Spleen (tissue), 7 donors: ENCODE results near the gene RCSD1.
"Not testable (repeated sequence)": the region's sequence is repeated elsewhere in the genome, so short reads cannot be mapped to it uniquely, and the experiment has no call there.

Experiments used
- POLR2A ChIP-seq, 3 donors: fragments of 450-650 bp; IDR thresholded peaks; one replicate each; pipeline ENCODE4 v1.5.1; 2017; ENCODE audit warnings: antibody characterized with exemption in 3 of 3, mild to moderate bottlenecking in 1 of 3
- POLR2AphosphoS5 ChIP-seq, 3 donors: sonication (generic); formaldehyde crosslinking; IDR thresholded peaks; one replicate each; pipeline ENCODE4 v1.5.1; 2017; ENCODE audit warnings: antibody characterized with exemption in 3 of 3
- TF ChIP-seq, protein P1 (sequence below), 11 experiments: fragments of 200-600 bp in 7 of 11; fragments of 450-650 bp in 4 of 11; sonication (generic) in 4 of 11; IDR thresholded peaks in 8 of 11; conservative IDR thresholded peaks in 3 of 11; 1 replicate in 7 of 11; 2 replicates in 4 of 11; pipeline versions ENCODE4 v1.4.0 to v1.8.0; 2016 to 2021; ENCODE audit warnings: antibody characterized with exemption in 11 of 11, inconsistent platforms in 4 of 11, mild to moderate bottlenecking in 1 of 11
- donor health status: DM: no; HTN: no; CAD: no; lungs with moderate emphysema.
- donor health status: DM: no; HTN: no; CAD: no.
- donor health status: DM: no; HTN: no; CAD: no.

DNA sequence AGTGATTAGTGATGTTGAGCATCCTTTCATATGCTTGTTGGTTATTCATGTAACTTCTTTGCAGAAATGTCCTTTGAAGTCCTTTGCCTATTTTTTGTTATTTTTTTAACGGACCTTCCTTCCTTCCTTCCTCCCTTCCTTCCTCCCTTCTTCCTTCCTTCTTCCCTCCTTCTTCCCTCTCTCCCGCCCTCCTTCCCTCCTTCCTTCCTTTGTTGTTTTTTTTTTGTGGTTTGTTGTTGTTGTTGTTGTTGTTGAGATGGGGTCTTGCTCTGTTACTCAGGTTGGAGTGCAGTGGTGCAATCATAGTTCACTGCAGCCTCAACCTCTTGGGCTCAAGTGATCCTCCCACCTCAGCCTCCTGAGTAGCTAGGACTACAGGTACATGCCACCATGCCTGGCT, 16.0 kb upstream of the RCSD1 start:
- not testable (repeated sequence) for TF ChIP-seq POLR2A, POLR2AphosphoS5 (IDR thresholded peaks at IDR 0.05)
- TF ChIP-seq, protein P1, sequence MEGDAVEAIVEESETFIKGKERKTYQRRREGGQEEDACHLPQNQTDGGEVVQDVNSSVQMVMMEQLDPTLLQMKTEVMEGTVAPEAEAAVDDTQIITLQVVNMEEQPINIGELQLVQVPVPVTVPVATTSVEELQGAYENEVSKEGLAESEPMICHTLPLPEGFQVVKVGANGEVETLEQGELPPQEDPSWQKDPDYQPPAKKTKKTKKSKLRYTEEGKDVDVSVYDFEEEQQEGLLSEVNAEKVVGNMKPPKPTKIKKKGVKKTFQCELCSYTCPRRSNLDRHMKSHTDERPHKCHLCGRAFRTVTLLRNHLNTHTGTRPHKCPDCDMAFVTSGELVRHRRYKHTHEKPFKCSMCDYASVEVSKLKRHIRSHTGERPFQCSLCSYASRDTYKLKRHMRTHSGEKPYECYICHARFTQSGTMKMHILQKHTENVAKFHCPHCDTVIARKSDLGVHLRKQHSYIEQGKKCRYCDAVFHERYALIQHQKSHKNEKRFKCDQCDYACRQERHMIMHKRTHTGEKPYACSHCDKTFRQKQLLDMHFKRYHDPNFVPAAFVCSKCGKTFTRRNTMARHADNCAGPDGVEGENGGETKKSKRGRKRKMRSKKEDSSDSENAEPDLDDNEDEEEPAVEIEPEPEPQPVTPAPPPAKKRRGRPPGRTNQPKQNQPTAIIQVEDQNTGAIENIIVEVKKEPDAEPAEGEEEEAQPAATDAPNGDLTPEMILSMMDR (IDR thresholded peaks at IDR 0.05 in 8 of 11, conservative IDR thresholded peaks at IDR 0.05 in 3 of 11) = not testable (repeated sequence)
